ENCODE results near the gene OPN5. TPM values are rescaled to one million over a fixed set of nuclear protein-coding genes. Genes with fewer than 3 reads are reported as not detected.

The OPN5 gene
- total and polyA plus RNA-seq, 2 donors (not counting 3 experiments of a cell fraction or from before 2014, with no cell fraction given) = not detected

- Histone ChIP-seq H3K4me2 (ENCODE audit: insufficient read depth, low read length) (no peak overlapping the region), H3K79me2 (ENCODE audit: control insufficient read depth, insufficient read depth, low read length) (no peaks in the 10 kb centered on the region), H3K4me3 (replicated peaks in 1 of 3; ENCODE audit: insufficient read depth in 1 of 3, low read depth in 1 of 3, low read length in 3 of 3) (no peak overlapping the region), H3K9me3 (replicated peaks; ENCODE audit: control insufficient read depth, insufficient read depth, low read length) (no peaks in the 10 kb centered on the region), H3K9ac (replicated peaks; ENCODE audit: extremely low read depth, insufficient read depth, low read length) (no peak overlapping the region), H3K27ac (ENCODE audit: insufficient read depth, low read depth, low read length) (no peak overlapping the region), H3K9me1 (replicated peaks; ENCODE audit: control insufficient read depth, extremely low read depth, insufficient read depth, low read length) (no peaks in the 10 kb centered on the region), H2AFZ (ENCODE audit: low read depth, low read length) (no peak overlapping the region), H3K27me3 (ENCODE audit: control insufficient read depth in 2 of 2, insufficient read depth in 2 of 2, low read length in 2 of 2) (no peaks in the 10 kb centered on the region), H3K36me3 (ENCODE audit: control insufficient read depth in 2 of 2, extremely low read depth in 1 of 2, insufficient read depth in 2 of 2, low read length in 2 of 2) (no peaks in the 10 kb centered on the region), H3K4me1 (ENCODE audit: control insufficient read depth, extremely low read depth, insufficient read depth, low read length) (no peaks in the 10 kb centered on the region), H4K20me1 (replicated peaks; ENCODE audit: control insufficient read depth, extremely low read depth, insufficient read depth, low read length) (no peaks in the 10 kb centered on the region)
- FAIRE-seq = no peak
- dilution Hi-C loops (cut with MboI; ENCODE audit: extremely low pct_ligation_motif_present, low sequenced_read_pairs) = no loop called here
- DNase-seq (ENCODE audit: low read depth, low spot score) = no peak
- no peak for TF ChIP-seq POLR2AphosphoS5 (IDR thresholded peaks at IDR 0.05; ENCODE audit: insufficient read depth, low read depth, low read length)
- TF ChIP-seq JUN (IDR thresholded peaks at IDR 0.05; ENCODE audit: borderline replicate concordance, insufficient read depth, insufficient read length, low read depth) = no peak
- no peak for TF ChIP-seq GATA2 (IDR thresholded peaks at IDR 0.05; ENCODE audit: insufficient read depth, insufficient read length, low read depth, low read length)
- TF ChIP-seq, protein P1, sequence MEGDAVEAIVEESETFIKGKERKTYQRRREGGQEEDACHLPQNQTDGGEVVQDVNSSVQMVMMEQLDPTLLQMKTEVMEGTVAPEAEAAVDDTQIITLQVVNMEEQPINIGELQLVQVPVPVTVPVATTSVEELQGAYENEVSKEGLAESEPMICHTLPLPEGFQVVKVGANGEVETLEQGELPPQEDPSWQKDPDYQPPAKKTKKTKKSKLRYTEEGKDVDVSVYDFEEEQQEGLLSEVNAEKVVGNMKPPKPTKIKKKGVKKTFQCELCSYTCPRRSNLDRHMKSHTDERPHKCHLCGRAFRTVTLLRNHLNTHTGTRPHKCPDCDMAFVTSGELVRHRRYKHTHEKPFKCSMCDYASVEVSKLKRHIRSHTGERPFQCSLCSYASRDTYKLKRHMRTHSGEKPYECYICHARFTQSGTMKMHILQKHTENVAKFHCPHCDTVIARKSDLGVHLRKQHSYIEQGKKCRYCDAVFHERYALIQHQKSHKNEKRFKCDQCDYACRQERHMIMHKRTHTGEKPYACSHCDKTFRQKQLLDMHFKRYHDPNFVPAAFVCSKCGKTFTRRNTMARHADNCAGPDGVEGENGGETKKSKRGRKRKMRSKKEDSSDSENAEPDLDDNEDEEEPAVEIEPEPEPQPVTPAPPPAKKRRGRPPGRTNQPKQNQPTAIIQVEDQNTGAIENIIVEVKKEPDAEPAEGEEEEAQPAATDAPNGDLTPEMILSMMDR (IDR thresholded peaks at IDR 0.05; ENCODE audit: extremely low read depth in 1 of 2, insufficient read depth in 1 of 2, low read depth in 1 of 2, low read length in 2 of 2) = no peak
- no peak for TF ChIP-seq POLR2A (IDR thresholded peaks at IDR 0.05; ENCODE audit: low read depth, low read length)
- no peak for TF ChIP-seq MAX (IDR thresholded peaks at IDR 0.05; ENCODE audit: insufficient read depth, insufficient read length)
- TF ChIP-seq EZH2 (IDR thresholded peaks at IDR 0.05; ENCODE audit: borderline replicate concordance, low read depth, low read length, severe bottlenecking) = no peak
- TF ChIP-seq FOS (IDR thresholded peaks at IDR 0.05; ENCODE audit: borderline replicate concordance, insufficient read depth, low read length) = no peak
- BruUV-seq (replicated peaks) = no TSS peak
- POLR2A ChIA-PET = no interaction called here
- intact Hi-C loops (cut with micrococcal nuclease) = no loop called here
- CTCF ChIA-PET = no interaction called here
Measured at GRCh38 chr6:47859175-47859574, 77.3 kb downstream of the OPN5 start.

Data from endothelial cell of umbilical vein (primary cell).